RWPE1 (cell line): ENCODE results near the gene CREM.

Experiments
- CTCF ChIA-PET: fragments of 350-600 bp; sonication (Branson Sonifier 250); formaldehyde crosslinking; extraction: SDS; loops from one replicate; lab custom pipeline; 2021; lab: Yijun Ruan, JAX
- POLR2A ChIA-PET: fragments of 400-600 bp; formaldehyde crosslinking; extraction: SDS; loops from one replicate; lab custom pipeline; 2020; ENCODE audit warnings: antibody characterized with exemption; ENCODE audit not compliant: low non-redundant PET; lab: Yijun Ruan, JAX
- DNase-seq: peaks from one replicate; pipeline ENCODE4 v3.0.0; 2012; ENCODE audit warnings: low spot score
- H3K27ac ChIP-seq: fragments of 450-650 bp; 2 replicates; pipeline ENCODE4 v1.5.1; 2017
- CTCF ChIP-seq: fragments of 450-650 bp; conservative IDR thresholded peaks from 2 replicates; pipeline ENCODE4 v1.5.1; 2017; ENCODE audit warnings: low read depth, mild to moderate bottlenecking

The CREM gene

GRCh38 chr10:35112571-35112970, 14.1 kb upstream of the CREM start:
- no peak overlapping the region for H3K27ac ChIP-seq
- no peak for DNase-seq
- no peak for TF ChIP-seq CTCF
- ChIA-PET POLR2A (no interaction called here), CTCF (no interaction called here)

- ChIA-PET CTCF (interaction anchor here (0.6 to 1.1 kb wide), 5 partner anchors 76 to 535 kb away, joined by 3 to 5 read pairs (median 4); no protein-coding TSS in a partner anchor), POLR2A (no interaction called here)
- no peak for DNase-seq
- no peak overlapping the region for H3K27ac ChIP-seq
- TF ChIP-seq CTCF = no peak
Observed at GRCh38 chr10:35119378-35119777, 7.3 kb upstream of the CREM start.

- CTCF ChIA-PET = interaction anchor here (0.7 kb wide), 1 partner anchor 21 kb away, joined by 3 read pairs; no protein-coding TSS in a partner anchor
Observed at GRCh38 chr10:35124540-35124939, 2.1 kb upstream of the CREM start.

GRCh38 chr10:35126062-35126529, 550 bp upstream of the CREM start:
- POLR2A ChIA-PET = interaction anchor here (0.5 to 1.0 kb wide), 5 partner anchors 70 to 1709 kb away, joined by 4 to 12 read pairs (median 6); no protein-coding TSS in a partner anchor
- no peak for DNase-seq
- TF ChIP-seq CTCF = no peak
- CTCF ChIA-PET = interaction anchor here (0.6 to 1.6 kb wide), 5 partner anchors 9 to 270 kb away, joined by 4 to 7 read pairs (median 6); no protein-coding TSS in a partner anchor
- H3K27ac ChIP-seq = peak overlapping the region; percentile 98

More at GRCh38 chr10:35124540-35124939, 2.1 kb upstream of the CREM start:
- no peak for TF ChIP-seq CTCF
- POLR2A ChIA-PET = no interaction called here
- H3K27ac ChIP-seq = no peak overlapping the region
- DNase-seq = no peak

DNA sequence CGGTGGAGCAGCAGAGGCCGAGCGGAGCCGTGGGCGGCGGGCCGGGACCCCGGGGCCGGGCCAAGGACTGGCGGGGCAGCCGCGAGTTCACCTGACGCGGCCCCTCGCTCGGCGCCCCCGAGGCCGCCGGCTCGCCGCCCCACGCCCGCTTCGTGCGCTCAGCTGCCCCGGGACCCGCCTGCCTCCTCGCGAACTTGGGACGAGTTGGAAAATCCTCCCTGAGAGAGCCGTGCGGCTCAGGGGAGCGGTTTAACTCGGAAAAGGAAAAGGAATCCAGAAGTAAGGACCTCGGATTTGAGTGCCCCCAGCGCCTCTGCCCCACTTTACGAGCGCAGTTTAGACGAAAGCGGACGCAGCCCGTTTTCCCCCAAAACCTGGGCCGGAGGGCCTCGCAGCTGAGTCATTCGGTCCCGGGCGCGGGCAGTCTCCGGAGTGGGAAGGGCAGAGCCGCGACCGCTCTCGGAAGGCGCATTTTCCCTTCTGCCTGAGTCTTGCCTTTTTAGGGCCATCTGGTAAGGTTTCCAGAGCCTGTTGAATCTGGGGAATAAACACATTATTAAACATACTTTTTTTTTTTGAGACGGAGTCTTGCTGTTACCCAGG, 744 bp downstream of the CREM start:
- DNase-seq = peak; percentile 36
- ChIA-PET POLR2A (no interaction called here), CTCF (interaction anchor here (0.6 to 1.6 kb wide), 7 partner anchors 44 to 1374 kb away, joined by 3 to 7 read pairs (median 4); no protein-coding TSS in a partner anchor)
- TF ChIP-seq CTCF = no peak
- peak overlapping the region; percentile 98 for H3K27ac ChIP-seq

DNA sequence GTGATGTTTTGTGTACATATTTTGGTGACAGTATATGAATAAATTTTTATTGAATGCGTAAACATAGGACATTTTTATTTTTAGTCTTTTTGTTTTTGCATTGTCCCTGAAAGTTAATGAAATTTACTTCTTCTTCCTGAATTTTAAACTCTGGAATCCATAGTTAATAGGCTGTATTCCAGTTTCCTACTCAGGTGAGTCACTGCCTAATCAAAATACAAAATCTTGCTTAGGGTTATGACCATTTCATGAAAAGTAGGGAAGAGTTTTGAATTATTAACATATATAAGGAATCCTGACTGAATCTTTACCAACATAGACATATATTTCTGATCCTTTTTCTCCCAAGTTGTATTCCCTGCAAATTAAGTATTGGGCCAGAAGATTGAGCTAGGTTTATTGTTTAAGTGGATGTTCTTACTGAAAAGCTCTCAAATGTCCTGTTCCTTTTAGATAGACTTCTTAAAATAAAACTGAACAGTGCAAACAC, 2.6 kb downstream of the CREM start:
- POLR2A ChIA-PET = no interaction called here
- no peak for TF ChIP-seq CTCF
- no peak overlapping the region for H3K27ac ChIP-seq
- DNase-seq = no peak
- CTCF ChIA-PET = no interaction called here
